MM.1S (cell line): ENCODE data around the gene SRRM3.

ENCODE experiments used
- DNase-seq: peaks from one replicate; pipeline ENCODE4 v3.0.0-alpha.2; 2015
- H2AFZ ChIP-seq: fragments of 300-600 bp; sonication (generic); 2 replicates; pipeline ENCODE4 v1.6.0; 2016; ENCODE audit warnings: antibody characterized with exemption, low read length
- H3F3A ChIP-seq: fragments of 300-600 bp; sonication (generic); 2 replicates; pipeline ENCODE4 v1.6.1; 2016; ENCODE audit warnings: mild to moderate bottlenecking, antibody characterized with exemption, low read length, moderate library complexity, mixed read lengths; ENCODE audit not compliant: insufficient read depth
- H3K27ac ChIP-seq: fragments of 300-600 bp; sonication (generic); 2 replicates; pipeline ENCODE4 v1.5.1; 2016; ENCODE audit warnings: mild to moderate bottlenecking, low read length
- H3K27me3 ChIP-seq: fragments of 300-600 bp; sonication (generic); replicated peaks from 2 replicates; pipeline ENCODE4 v1.6.0; 2016; ENCODE audit warnings: low read length; ENCODE audit not compliant: insufficient read depth
- H3K36me3 ChIP-seq: fragments of 300-600 bp; sonication (generic); replicated peaks from 2 replicates; pipeline ENCODE4 v1.6.1; 2016; ENCODE audit warnings: mild to moderate bottlenecking, low read length, mixed read lengths; ENCODE audit not compliant: insufficient read depth
- H3K4me1 ChIP-seq: fragments of 300-600 bp; sonication (generic); 2 replicates; pipeline ENCODE4 v1.6.1; 2016; ENCODE audit warnings: low read length, mixed read lengths
- H3K4me2 ChIP-seq: fragments of 300-600 bp; sonication (generic); 2 replicates; pipeline ENCODE4 v1.6.0; 2016; ENCODE audit warnings: low read depth, low read length
- H3K4me3 ChIP-seq: fragments of 300-600 bp; sonication (generic); 2 replicates; pipeline ENCODE4 v1.5.1; 2016; ENCODE audit warnings: low read length, mixed read lengths
- H3K79me2 ChIP-seq: fragments of 300-600 bp; sonication (generic); 2 replicates; pipeline ENCODE4 v1.6.1; 2016; ENCODE audit warnings: mixed run types, low read length, mixed read lengths
- H3K9ac ChIP-seq: fragments of 300-600 bp; sonication (generic); 2 replicates; pipeline ENCODE4 v1.6.1; 2016; ENCODE audit warnings: low read length, mixed read lengths
- H3K9me2 ChIP-seq: fragments of 300-600 bp; sonication (generic); replicated peaks from 2 replicates; pipeline ENCODE4 v1.6.1; 2016; ENCODE audit warnings: mild to moderate bottlenecking, low read length, mixed read lengths; ENCODE audit not compliant: insufficient read depth
- H3K9me3 ChIP-seq: fragments of 300-600 bp; sonication (generic); replicated peaks from 2 replicates; pipeline ENCODE4 v1.6.1; 2016; ENCODE audit warnings: mild to moderate bottlenecking, low read length, mixed read lengths; ENCODE audit not compliant: insufficient read depth
- H4K20me1 ChIP-seq: fragments of 300-600 bp; sonication (generic); 2 replicates; pipeline ENCODE4 v1.6.1; 2016; ENCODE audit warnings: mild to moderate bottlenecking, low read length, moderate library complexity, mixed read lengths; ENCODE audit not compliant: insufficient read depth
- EZH2 ChIP-seq: fragments of 300-600 bp; sonication (generic); optimal IDR thresholded peaks from 2 replicates; pipeline ENCODE3; 2017; ENCODE audit warnings: low read depth, mild to moderate bottlenecking, antibody characterized with exemption, low read length, mixed read lengths
- EZH2phosphoT487 ChIP-seq: fragments of 300-600 bp; sonication (generic); IDR thresholded peaks from 2 replicates; pipeline ENCODE4 v1.6.1; 2018; ENCODE audit warnings: antibody characterized with exemption, low read length
- TF ChIP-seq, protein P1 (sequence below): fragments of 300-600 bp; sonication (generic); IDR thresholded peaks from 2 replicates; pipeline ENCODE4 v1.5.1; 2016; ENCODE audit warnings: antibody characterized with exemption, low read length, mixed read lengths

SRRM3 gene

GRCh38 chr7:76247938-76248337 lies 46.2 kb downstream of the SRRM3 start:
- H3K27ac ChIP-seq: no peak overlapping the region

DNA sequence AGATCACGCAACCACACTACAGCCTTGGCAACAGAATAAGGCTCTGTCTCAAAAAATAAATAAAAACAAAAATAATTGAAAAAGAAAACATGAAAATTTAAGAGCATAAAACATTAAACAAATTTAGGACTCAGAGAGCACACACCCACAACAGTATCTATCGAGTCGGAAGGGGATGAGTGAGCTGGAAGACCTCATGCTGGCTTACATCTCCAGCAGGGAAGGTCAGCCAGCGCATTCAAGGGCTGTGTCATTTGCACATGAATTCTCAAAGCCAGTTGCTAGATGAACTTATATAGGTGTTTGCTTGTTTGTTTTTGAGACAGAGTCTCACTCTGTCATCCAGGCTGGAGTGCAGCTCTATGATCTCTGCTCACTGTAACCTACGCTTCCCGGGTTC lies 50.3 kb downstream of the SRRM3 start:
- no peaks in the 10 kb centered on the region for H3F3A ChIP-seq
- H3K27me3 ChIP-seq: peaks cover 25% of the 10 kb centered on the region
- H2AFZ ChIP-seq: no peak overlapping the region
- no peak overlapping the region for H3K4me3 ChIP-seq
- no peaks in the 10 kb centered on the region for H3K4me1 ChIP-seq
- H3K79me2 ChIP-seq: no peaks in the 10 kb centered on the region
- no peak overlapping the region for H3K4me2 ChIP-seq
- no peak overlapping the region for H3K27ac ChIP-seq
- no peaks in the 10 kb centered on the region for H3K9me3 ChIP-seq
- H3K9ac ChIP-seq: no peak overlapping the region
- no peaks in the 10 kb centered on the region for H4K20me1 ChIP-seq
- H3K36me3 ChIP-seq: no peaks in the 10 kb centered on the region
- DNase-seq: no peak
- no peaks in the 10 kb centered on the region for H3K9me2 ChIP-seq
- no peak for TF ChIP-seq EZH2phosphoT487
- TF ChIP-seq, protein P1, sequence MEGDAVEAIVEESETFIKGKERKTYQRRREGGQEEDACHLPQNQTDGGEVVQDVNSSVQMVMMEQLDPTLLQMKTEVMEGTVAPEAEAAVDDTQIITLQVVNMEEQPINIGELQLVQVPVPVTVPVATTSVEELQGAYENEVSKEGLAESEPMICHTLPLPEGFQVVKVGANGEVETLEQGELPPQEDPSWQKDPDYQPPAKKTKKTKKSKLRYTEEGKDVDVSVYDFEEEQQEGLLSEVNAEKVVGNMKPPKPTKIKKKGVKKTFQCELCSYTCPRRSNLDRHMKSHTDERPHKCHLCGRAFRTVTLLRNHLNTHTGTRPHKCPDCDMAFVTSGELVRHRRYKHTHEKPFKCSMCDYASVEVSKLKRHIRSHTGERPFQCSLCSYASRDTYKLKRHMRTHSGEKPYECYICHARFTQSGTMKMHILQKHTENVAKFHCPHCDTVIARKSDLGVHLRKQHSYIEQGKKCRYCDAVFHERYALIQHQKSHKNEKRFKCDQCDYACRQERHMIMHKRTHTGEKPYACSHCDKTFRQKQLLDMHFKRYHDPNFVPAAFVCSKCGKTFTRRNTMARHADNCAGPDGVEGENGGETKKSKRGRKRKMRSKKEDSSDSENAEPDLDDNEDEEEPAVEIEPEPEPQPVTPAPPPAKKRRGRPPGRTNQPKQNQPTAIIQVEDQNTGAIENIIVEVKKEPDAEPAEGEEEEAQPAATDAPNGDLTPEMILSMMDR: no peak
- TF ChIP-seq EZH2: no peak

More at GRCh38 chr7:76247938-76248337, 46.2 kb downstream of the SRRM3 start:
- H3K79me2 ChIP-seq: no peaks in the 10 kb centered on the region
- H3K9me2 ChIP-seq: no peaks in the 10 kb centered on the region
- TF ChIP-seq, protein P1: no peak
- TF ChIP-seq EZH2: no peak
- TF ChIP-seq EZH2phosphoT487: no peak
- no peak overlapping the region for H3K9ac ChIP-seq
- H3K27me3 ChIP-seq: peaks cover 20% of the 10 kb centered on the region
- no peaks in the 10 kb centered on the region for H3K4me1 ChIP-seq
- no peak overlapping the region for H3K4me3 ChIP-seq
- H3K36me3 ChIP-seq: no peaks in the 10 kb centered on the region
- no peaks in the 10 kb centered on the region for H3F3A ChIP-seq
- no peak overlapping the region for H3K4me2 ChIP-seq
- no peak overlapping the region for H2AFZ ChIP-seq
- no peak for DNase-seq
- H4K20me1 ChIP-seq: no peaks in the 10 kb centered on the region
- H3K9me3 ChIP-seq: no peaks in the 10 kb centered on the region

DNA sequence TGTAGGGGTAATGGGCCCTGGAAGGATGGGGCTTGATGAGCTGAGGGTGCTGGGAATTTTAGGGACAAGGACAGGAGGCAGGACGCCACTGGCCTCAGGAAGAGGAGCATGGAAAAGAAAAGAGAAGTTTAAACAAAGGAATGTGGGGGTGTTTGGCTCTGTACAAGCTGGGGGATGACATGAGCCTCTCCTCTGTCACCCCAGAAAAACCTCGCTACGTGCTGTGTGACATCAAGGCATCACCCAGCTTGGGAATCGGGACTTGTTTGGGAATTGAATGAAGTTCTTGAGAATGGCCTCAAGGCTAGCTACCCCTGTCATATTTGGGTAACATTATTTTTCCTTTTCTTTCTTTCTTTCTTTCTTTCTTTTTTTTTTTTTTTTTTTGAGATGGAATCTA lies 53.1 kb downstream of the SRRM3 start:
- no peak for DNase-seq
- Histone ChIP-seq H3K9me2 (no peaks in the 10 kb centered on the region), H3K27me3 (peaks cover 35% of the 10 kb centered on the region), H3K79me2 (no peaks in the 10 kb centered on the region), H3K36me3 (no peaks in the 10 kb centered on the region), H3F3A (no peaks in the 10 kb centered on the region), H3K4me2 (no peak overlapping the region), H3K9ac (no peak overlapping the region), H2AFZ (no peak overlapping the region), H3K4me3 (no peak overlapping the region), H4K20me1 (no peaks in the 10 kb centered on the region), H3K27ac (no peak overlapping the region), H3K9me3 (no peaks in the 10 kb centered on the region), H3K4me1 (no peaks in the 10 kb centered on the region)
- TF ChIP-seq, protein P1: no peak
- TF ChIP-seq EZH2: no peak
- no peak for TF ChIP-seq EZH2phosphoT487
